H1 (cell line): Measurements from ENCODE around the gene GREB1.

Experiments
- CTCF ChIP-seq, 3 experiments: IDR thresholded peaks; 1 replicate in 2 of 3; 2 replicates in 1 of 3; pipeline versions ENCODE4 v1.5.1 to v1.6.1; 2011; ENCODE audit warnings: low read length in 3 of 3, mild to moderate bottlenecking in 3 of 3, inconsistent platforms in 2 of 3, low read depth in 1 of 3, moderate library complexity in 1 of 3; ENCODE audit not compliant: insufficient read depth in 1 of 3; ENCODE audit errors: control extremely low read depth in 1 of 3
- GABPA ChIP-seq: IDR thresholded peaks from 2 replicates; pipeline ENCODE4 v1.6.1; 2011; ENCODE audit warnings: mild to moderate bottlenecking, low read length, moderate library complexity, borderline replicate concordance; ENCODE audit not compliant: insufficient read depth
- POLR2A ChIP-seq, 2 experiments: IDR thresholded peaks; 1 replicate in 1 of 2; 2 replicates in 1 of 2; pipeline ENCODE4 v1.6.1; 2011; ENCODE audit warnings: low read depth in 2 of 2, low read length in 2 of 2, mild to moderate bottlenecking in 2 of 2; ENCODE audit errors: control extremely low read depth in 1 of 2

GRCh38 chr2:11559066-11559785 lies 25.4 kb downstream of the GREB1 start:
- TF ChIP-seq CTCF (IDR thresholded peaks at IDR 0.05; ENCODE audit: control extremely low read depth in 1 of 3, insufficient read depth in 1 of 3, low read depth in 1 of 3, low read length in 3 of 3) (no peak), GABPA (no peak), POLR2A (IDR thresholded peaks at IDR 0.05; ENCODE audit: control extremely low read depth in 1 of 2, low read depth in 2 of 2, low read length in 2 of 2) (no peak)
